Progenitor cell of endocrine pancreas (in vitro differentiated cells): ENCODE measurements around the gene KCNE4. TPM values are rescaled to one million over a fixed set of nuclear protein-coding genes. Genes with fewer than 3 reads are reported as not detected.
"Not testable (repeated sequence)": the region's sequence is repeated elsewhere in the genome, so short reads cannot be mapped to it uniquely, and the experiment has no call there.

ENCODE experiments used
- DNase-seq: peaks from one replicate; pipeline ENCODE4 v3.0.0; 2021; ENCODE audit warnings: low spot score; ENCODE audit not compliant: unreplicated experiment
- H3K27ac Mint-ChIP-seq: 2 replicates; pipeline ENCODE4 v1.8.0; 2021; ENCODE audit warnings: mild to moderate bottlenecking, moderate library complexity, mixed read lengths
- H3K27me3 Mint-ChIP-seq: 2 replicates; pipeline ENCODE4 v1.8.0; 2021; ENCODE audit warnings: mixed read lengths
- H3K36me3 Mint-ChIP-seq: 2 replicates; pipeline ENCODE4 v1.8.0; 2022; ENCODE audit warnings: mixed read lengths; ENCODE audit not compliant: insufficient read depth
- H3K4me1 Mint-ChIP-seq: 2 replicates; pipeline ENCODE4 v1.8.0; 2021; ENCODE audit warnings: low read depth, mixed read lengths
- H3K4me3 Mint-ChIP-seq: 2 replicates; pipeline ENCODE4 v1.8.0; 2021; ENCODE audit warnings: low read depth, mild to moderate bottlenecking, moderate library complexity, mixed read lengths
- H3K9me3 Mint-ChIP-seq: 2 replicates; pipeline ENCODE4 v1.8.0; 2021; ENCODE audit warnings: low read depth, mixed read lengths
- total RNA-seq: library from RNA; stranded (reverse); gene quantifications from 2 replicates; pipeline ENCODE4 v1.2.1, GENCODE V29; 2021
- TF ChIP-seq, protein P1 (sequence below): fragments of 200-600 bp; sonication (generic); IDR thresholded peaks from one replicate; pipeline ENCODE4 v1.5.0; 2021; ENCODE audit warnings: antibody characterized with exemption, mild to moderate bottlenecking; ENCODE audit not compliant: unreplicated experiment

Gene KCNE4
- total RNA-seq, 1 donor from 2014 or later = 0.72 TPM

DNA sequence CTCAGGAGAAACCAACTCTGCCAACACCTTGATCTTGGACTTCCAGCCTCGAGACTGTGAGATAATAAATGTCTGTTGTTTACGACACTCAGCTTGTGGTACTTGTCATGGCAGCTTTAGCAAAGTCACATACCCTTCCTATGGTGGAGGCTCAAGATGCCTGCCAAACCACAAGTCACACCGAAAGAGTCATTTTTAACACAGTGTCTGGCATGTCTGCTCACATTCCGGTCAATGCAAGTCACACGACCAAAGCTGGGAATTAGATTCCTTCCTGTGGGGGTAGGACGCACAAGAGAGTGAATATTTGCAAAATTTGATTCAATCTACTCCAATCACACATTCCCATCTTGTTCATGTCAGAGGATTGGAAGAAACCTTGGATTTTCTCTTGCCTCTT, 24.6 kb downstream of the KCNE4 start:
- H3K4me1 Mint-ChIP-seq = no peaks in the 10 kb centered on the region
- H3K4me3 Mint-ChIP-seq = no peak overlapping the region
- no peaks in the 10 kb centered on the region for H3K27me3 Mint-ChIP-seq
- H3K36me3 Mint-ChIP-seq = no peaks in the 10 kb centered on the region
- no peak overlapping the region for H3K27ac Mint-ChIP-seq
- no peaks in the 10 kb centered on the region for H3K9me3 Mint-ChIP-seq
- TF ChIP-seq, protein P1, sequence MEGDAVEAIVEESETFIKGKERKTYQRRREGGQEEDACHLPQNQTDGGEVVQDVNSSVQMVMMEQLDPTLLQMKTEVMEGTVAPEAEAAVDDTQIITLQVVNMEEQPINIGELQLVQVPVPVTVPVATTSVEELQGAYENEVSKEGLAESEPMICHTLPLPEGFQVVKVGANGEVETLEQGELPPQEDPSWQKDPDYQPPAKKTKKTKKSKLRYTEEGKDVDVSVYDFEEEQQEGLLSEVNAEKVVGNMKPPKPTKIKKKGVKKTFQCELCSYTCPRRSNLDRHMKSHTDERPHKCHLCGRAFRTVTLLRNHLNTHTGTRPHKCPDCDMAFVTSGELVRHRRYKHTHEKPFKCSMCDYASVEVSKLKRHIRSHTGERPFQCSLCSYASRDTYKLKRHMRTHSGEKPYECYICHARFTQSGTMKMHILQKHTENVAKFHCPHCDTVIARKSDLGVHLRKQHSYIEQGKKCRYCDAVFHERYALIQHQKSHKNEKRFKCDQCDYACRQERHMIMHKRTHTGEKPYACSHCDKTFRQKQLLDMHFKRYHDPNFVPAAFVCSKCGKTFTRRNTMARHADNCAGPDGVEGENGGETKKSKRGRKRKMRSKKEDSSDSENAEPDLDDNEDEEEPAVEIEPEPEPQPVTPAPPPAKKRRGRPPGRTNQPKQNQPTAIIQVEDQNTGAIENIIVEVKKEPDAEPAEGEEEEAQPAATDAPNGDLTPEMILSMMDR = no peak
- no peak for DNase-seq

DNA sequence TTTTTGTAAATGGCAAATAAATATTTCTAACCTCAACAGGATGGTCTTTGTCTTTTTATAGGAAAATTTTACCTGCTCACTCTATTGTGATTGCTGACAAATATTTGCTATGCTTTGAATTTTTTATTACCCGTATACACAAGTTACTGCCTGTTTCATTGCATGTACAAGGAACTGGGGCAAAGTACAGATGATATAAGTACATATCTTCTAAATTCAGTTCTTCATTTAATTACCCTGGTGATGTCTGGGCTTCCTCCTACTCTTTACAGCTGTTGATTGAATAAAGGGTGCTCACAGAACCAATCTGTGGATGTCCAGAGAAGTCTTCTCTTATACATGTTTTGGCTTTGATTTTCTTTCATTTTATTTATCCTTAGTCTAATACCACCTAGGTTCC, 26.5 kb downstream of the KCNE4 start:
- H3K36me3 Mint-ChIP-seq = no peaks in the 10 kb centered on the region
- H3K27ac Mint-ChIP-seq = no peak overlapping the region
- no peaks in the 10 kb centered on the region for H3K9me3 Mint-ChIP-seq
- H3K27me3 Mint-ChIP-seq = no peaks in the 10 kb centered on the region
- H3K4me3 Mint-ChIP-seq = no peak overlapping the region
- H3K4me1 Mint-ChIP-seq = no peaks in the 10 kb centered on the region
- no peak for DNase-seq
- TF ChIP-seq, protein P1 = no peak

DNA sequence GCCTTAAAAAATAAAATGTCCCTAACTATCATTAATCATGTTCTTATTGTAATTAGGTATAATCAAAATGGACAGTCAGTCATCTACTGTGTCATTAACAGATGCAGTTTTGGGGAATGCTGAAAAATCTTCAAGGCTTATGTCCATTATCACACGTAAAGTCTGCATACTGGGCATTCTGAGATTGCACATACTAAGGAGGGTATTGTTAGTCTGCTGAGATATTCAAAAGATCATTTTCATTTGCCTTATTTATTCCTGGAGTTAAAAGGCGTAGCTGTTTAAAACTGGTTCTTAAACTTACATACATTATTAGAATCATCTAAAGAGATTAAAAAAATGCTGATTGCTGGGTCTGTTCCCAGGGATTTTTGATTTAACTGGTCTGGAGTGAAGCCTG, 27.4 kb downstream of the KCNE4 start:
- no peaks in the 10 kb centered on the region for H3K9me3 Mint-ChIP-seq
- TF ChIP-seq, protein P1 = no peak
- no peak for DNase-seq
- no peak overlapping the region for H3K4me3 Mint-ChIP-seq
- H3K27me3 Mint-ChIP-seq = no peaks in the 10 kb centered on the region
- H3K36me3 Mint-ChIP-seq = no peaks in the 10 kb centered on the region
- H3K27ac Mint-ChIP-seq = no peak overlapping the region
- no peaks in the 10 kb centered on the region for H3K4me1 Mint-ChIP-seq

DNA sequence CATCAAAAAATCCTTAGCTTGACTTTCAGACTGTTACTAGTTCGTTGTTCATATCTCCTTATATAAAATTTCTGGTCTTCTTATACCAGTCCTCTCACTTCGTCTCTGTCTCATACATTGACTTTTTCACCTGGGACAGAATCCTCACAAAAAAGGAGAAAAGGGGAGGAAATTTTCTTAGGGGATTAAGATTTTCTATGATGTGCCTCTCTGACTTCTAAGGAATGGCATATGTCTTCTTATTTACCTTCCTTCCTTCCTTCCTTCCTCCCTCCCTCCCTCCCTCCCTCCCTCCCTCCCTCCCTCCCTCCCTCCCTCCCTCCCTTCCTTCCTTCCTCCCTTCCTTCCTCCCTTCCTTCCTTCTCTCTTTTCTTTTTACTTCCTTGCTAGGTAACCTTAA, 27.9 kb downstream of the KCNE4 start:
- Mint-ChIP-seq H3K36me3 (no peaks in the 10 kb centered on the region), H3K4me1 (no peaks in the 10 kb centered on the region), H3K27me3 (no peaks in the 10 kb centered on the region), H3K4me3 (no peak overlapping the region), H3K9me3 (no peaks in the 10 kb centered on the region), H3K27ac (no peak overlapping the region)
- TF ChIP-seq, protein P1 = no peak
- DNase-seq = no peak

DNA sequence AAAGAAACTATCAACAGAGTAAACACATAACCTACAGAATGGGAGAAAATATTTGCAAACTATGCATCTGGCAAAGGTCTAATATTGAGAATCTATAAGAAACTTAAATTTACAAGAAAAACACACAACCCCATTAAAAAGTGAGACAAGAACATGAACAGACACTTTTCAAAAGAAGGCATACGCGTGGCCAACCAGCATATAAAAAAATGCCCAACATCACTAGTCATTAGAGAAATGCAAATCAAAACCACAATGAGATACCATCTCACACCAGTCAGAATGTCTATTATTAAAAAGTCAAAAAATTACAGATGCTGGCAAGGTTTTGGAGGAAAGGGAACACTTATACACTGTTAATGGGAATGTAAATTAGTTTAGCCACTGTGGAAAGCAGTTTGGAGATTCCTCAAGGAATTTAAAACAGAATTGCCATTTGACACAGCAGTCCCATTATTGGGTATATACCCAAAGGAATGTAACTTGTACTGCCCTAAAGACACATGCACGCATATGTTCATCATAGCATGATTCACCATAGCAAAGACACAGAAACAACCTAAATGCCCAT, 28.9 kb downstream of the KCNE4 start:
- DNase-seq, H3K4me3 Mint-ChIP-seq, H3K27ac Mint-ChIP-seq, H3K36me3 Mint-ChIP-seq, H3K4me1 Mint-ChIP-seq, H3K27me3 Mint-ChIP-seq, H3K9me3 Mint-ChIP-seq: not testable (repeated sequence)

DNA sequence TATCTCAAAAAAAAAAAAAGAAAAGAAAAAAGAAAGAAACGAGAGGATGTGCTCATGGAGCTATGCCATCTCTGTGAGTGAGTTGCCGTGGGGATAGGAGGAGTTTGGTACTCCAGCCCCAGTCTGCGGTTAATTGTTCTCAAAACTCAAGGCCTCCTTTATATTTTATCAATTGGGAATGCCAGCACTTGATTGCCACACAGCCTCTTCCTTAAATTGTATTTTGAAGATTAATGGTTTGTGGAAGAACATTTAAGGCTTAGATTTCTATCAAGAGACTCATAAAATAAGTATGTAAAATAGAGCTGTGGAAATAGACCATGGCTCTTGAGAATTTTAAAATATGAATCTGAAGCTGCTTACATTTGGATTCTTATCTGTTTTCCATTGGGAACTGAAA, 29.8 kb downstream of the KCNE4 start:
- TF ChIP-seq, protein P1 = no peak
- no peak for DNase-seq
- H3K27ac Mint-ChIP-seq = no peak overlapping the region
- H3K27me3 Mint-ChIP-seq = peaks cover 3% of the 10 kb centered on the region
- H3K4me3 Mint-ChIP-seq = no peak overlapping the region
- H3K9me3 Mint-ChIP-seq = no peaks in the 10 kb centered on the region
- no peaks in the 10 kb centered on the region for H3K36me3 Mint-ChIP-seq
- no peaks in the 10 kb centered on the region for H3K4me1 Mint-ChIP-seq
